ENCODE data around the gene MORC1. TPM values are rescaled to one million over a fixed set of nuclear protein-coding genes. Genes with fewer than 3 reads are reported as not detected.
"Not testable (repeated sequence)": the region's sequence is repeated elsewhere in the genome, so short reads cannot be mapped to it uniquely, and the experiment has no call there.

Gene MORC1
- total RNA-seq, 4 donors from 2014 or later: not detected

GRCh38 chr3:109137761-109138160, 19.8 kb upstream of the MORC1 start:
- no peak overlapping the region for H3K4me3 ChIP-seq
- no peaks in the 10 kb centered on the region for H3K36me3 ChIP-seq
- TF ChIP-seq EP300 (IDR thresholded peaks at IDR 0.05) (no peak), POLR2A (IDR thresholded peaks at IDR 0.05; ENCODE audit: low read depth) (no peak), CTCF (IDR thresholded peaks at IDR 0.05) (no peak), POLR2AphosphoS5 (IDR thresholded peaks at IDR 0.05) (no peak)
- H3K9me3 ChIP-seq: no peaks in the 10 kb centered on the region
- WGBS: 80% methylated on average over 2 of the region's 2 CpGs
- no peaks in the 10 kb centered on the region for H3K4me1 ChIP-seq
- H3K27ac ChIP-seq (replicated peaks in 1 of 4): no peak overlapping the region
- no peak for DNase-seq (ENCODE audit: extremely low spot score)
- H3K27me3 ChIP-seq: no peaks in the 10 kb centered on the region
- intact Hi-C loops (cut with DNase I): no loop called here

- no peak within 1 kb of the TSS for H3K4me3 ChIP-seq
- no peaks in the 10 kb centered on the region for H3K36me3 ChIP-seq
- intact Hi-C loops (cut with DNase I): no loop called here
- H3K27me3 ChIP-seq: no peaks in the 10 kb centered on the region
- no peak for DNase-seq (ENCODE audit: extremely low spot score)
- no peaks in the 10 kb centered on the region for H3K9me3 ChIP-seq
- WGBS: 92% methylated on average over 3 of the region's 3 CpGs
- no peak within 1 kb of the TSS for H3K27ac ChIP-seq (replicated peaks in 1 of 4)
- H3K4me1 ChIP-seq: no peaks in the 10 kb centered on the region
- TF ChIP-seq POLR2A (IDR thresholded peaks at IDR 0.05; ENCODE audit: low read depth): no peak
- TF ChIP-seq POLR2AphosphoS5 (IDR thresholded peaks at IDR 0.05): no peak
- TF ChIP-seq EP300 (IDR thresholded peaks at IDR 0.05): no peak
- TF ChIP-seq CTCF (IDR thresholded peaks at IDR 0.05): no peak
Observed at GRCh38 chr3:109136523-109136922, 18.6 kb upstream of the MORC1 start, which contains the start of gene C3orf85. TSS of gene C3orf85 (plus strand) at chr3:109136719. CDS start at chr3:109136848, 129 bp downstream.

DNA sequence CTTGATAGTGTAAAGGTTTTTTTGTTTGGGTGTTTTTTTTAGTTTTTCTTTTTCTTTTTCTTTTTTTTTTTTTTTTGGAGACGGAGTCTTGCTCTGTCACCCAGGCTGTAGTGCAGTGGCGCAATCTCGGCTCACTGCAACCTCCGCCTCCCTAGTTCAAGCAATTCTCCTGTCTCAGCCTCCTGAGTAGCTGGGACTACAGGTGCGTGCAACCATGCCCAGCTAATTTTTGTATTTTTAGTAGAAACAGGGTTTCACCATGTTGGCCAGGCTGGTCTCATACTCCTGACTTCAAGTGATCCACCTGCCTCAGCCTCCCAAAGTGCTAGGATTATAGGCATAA, 15.5 kb upstream of the MORC1 start:
- H3K4me3 ChIP-seq; H3K4me1 ChIP-seq; H3K36me3 ChIP-seq; intact Hi-C loops (cut with DNase I); H3K9me3 ChIP-seq; H3K27me3 ChIP-seq; H3K27ac ChIP-seq (replicated peaks in 1 of 4); DNase-seq (ENCODE audit: extremely low spot score): not testable (repeated sequence)
- 100% methylated on average over 5 of the region's 5 CpGs for WGBS

- intact Hi-C loops (cut with DNase I): no loop called here
- WGBS: 85% methylated on average over 5 of the region's 5 CpGs
- no peak for TF ChIP-seq POLR2A (IDR thresholded peaks at IDR 0.05; ENCODE audit: low read depth)
Observed at GRCh38 chr3:109132801-109133473, 15.0 kb upstream of the MORC1 start.

GRCh38 chr3:109131276-109131675, 13.3 kb upstream of the MORC1 start:
- no peaks in the 10 kb centered on the region for H3K27me3 ChIP-seq
- DNase-seq (ENCODE audit: extremely low spot score): no peak
- H3K27ac ChIP-seq (replicated peaks in 1 of 4): no peak overlapping the region
- intact Hi-C loops (cut with DNase I): no loop called here
- H3K36me3 ChIP-seq: no peaks in the 10 kb centered on the region
- no peak for TF ChIP-seq POLR2AphosphoS5 (IDR thresholded peaks at IDR 0.05)
- no peak for TF ChIP-seq CTCF (IDR thresholded peaks at IDR 0.05)
- no peak for TF ChIP-seq POLR2A (IDR thresholded peaks at IDR 0.05; ENCODE audit: low read depth)
- no peak for TF ChIP-seq EP300 (IDR thresholded peaks at IDR 0.05)
- no peaks in the 10 kb centered on the region for H3K9me3 ChIP-seq
- 39% methylated on average over 4 of the region's 4 CpGs for WGBS
- H3K4me1 ChIP-seq: no peaks in the 10 kb centered on the region
- H3K4me3 ChIP-seq: no peak overlapping the region

More at GRCh38 chr3:109132801-109133473, 15.0 kb upstream of the MORC1 start:
- no peaks in the 10 kb centered on the region for H3K4me1 ChIP-seq
- no peaks in the 10 kb centered on the region for H3K36me3 ChIP-seq
- H3K4me3 ChIP-seq: no peak overlapping the region
- H3K27me3 ChIP-seq: no peaks in the 10 kb centered on the region
- DNase-seq (ENCODE audit: extremely low spot score): no peak
- no peaks in the 10 kb centered on the region for H3K9me3 ChIP-seq
- no peak overlapping the region for H3K27ac ChIP-seq (replicated peaks in 1 of 4)

- no peaks in the 10 kb centered on the region for H3K36me3 ChIP-seq
- 85% methylated on average over 2 of the region's 2 CpGs for WGBS
- H3K27ac ChIP-seq (replicated peaks in 1 of 4): no peak overlapping the region
- no peak for TF ChIP-seq POLR2AphosphoS5 (IDR thresholded peaks at IDR 0.05)
- TF ChIP-seq CTCF (IDR thresholded peaks at IDR 0.05): no peak
- no peak for TF ChIP-seq POLR2A (IDR thresholded peaks at IDR 0.05; ENCODE audit: low read depth)
- TF ChIP-seq EP300 (IDR thresholded peaks at IDR 0.05): no peak
- H3K9me3 ChIP-seq: no peaks in the 10 kb centered on the region
- H3K4me1 ChIP-seq: no peaks in the 10 kb centered on the region
- no peak overlapping the region for H3K4me3 ChIP-seq
- intact Hi-C loops (cut with DNase I): no loop called here
- DNase-seq (ENCODE audit: extremely low spot score): no peak
- no peaks in the 10 kb centered on the region for H3K27me3 ChIP-seq
Observed at GRCh38 chr3:109127553-109127952, 9.6 kb upstream of the MORC1 start.
